Neural cell (in vitro differentiated cells): ENCODE results near the gene STRA6. TPM values are rescaled to one million over a fixed set of nuclear protein-coding genes. Genes with fewer than 3 reads are reported as not detected.

Experiments used
- H2AFZ ChIP-seq: fragments of 200-600, 300-800 bp; sonication (generic), shearing (Covaris generic); 2 replicates; pipeline ENCODE4 v1.6.0; 2014; ENCODE audit warnings: low read depth, mild to moderate bottlenecking, antibody characterized with exemption, low read length, moderate library complexity
- H3F3A ChIP-seq: fragments of 200-600 bp; shearing (Covaris generic); 2 replicates; pipeline ENCODE4 v1.6.1; 2016; ENCODE audit warnings: mild to moderate bottlenecking, moderate library complexity, mixed read lengths, antibody characterized with exemption, low read length; ENCODE audit not compliant: insufficient read depth, poor library complexity, severe bottlenecking
- H3K27ac ChIP-seq: fragments of 200-600, 300-800 bp; sonication (generic), shearing (Covaris generic); 2 replicates; pipeline ENCODE4 v1.5.1; 2014; ENCODE audit warnings: mild to moderate bottlenecking, low read length, moderate library complexity
- H3K27me3 ChIP-seq: fragments of 300-800, 200-600 bp; sonication (generic), shearing (Covaris generic); 2 replicates; pipeline ENCODE4 v1.6.0; 2014; ENCODE audit warnings: mild to moderate bottlenecking, low read depth, low read length, moderate library complexity; ENCODE audit not compliant: insufficient read depth
- H3K36me3 ChIP-seq: fragments of 300-800, 200-600 bp; sonication (generic), shearing (Covaris generic); 2 replicates; pipeline ENCODE4 v1.5.1; 2014; ENCODE audit warnings: mild to moderate bottlenecking, antibody characterized with exemption, low read length, moderate library complexity; ENCODE audit not compliant: insufficient read depth
- H3K4me2 ChIP-seq: fragments of 300-800, 200-600 bp; sonication (generic), shearing (Covaris generic); 2 replicates; pipeline ENCODE4 v1.6.0; 2014; ENCODE audit warnings: mild to moderate bottlenecking, low read length
- H3K4me3 ChIP-seq: fragments of 300-800, 200-600 bp; sonication (generic), shearing (Covaris generic); 2 replicates; pipeline ENCODE4 v1.5.1; 2014; ENCODE audit warnings: mild to moderate bottlenecking, low read length, moderate library complexity
- H3K79me2 ChIP-seq: fragments of 200-600 bp; shearing (Covaris generic); replicated peaks from 2 replicates; pipeline ENCODE4 v1.6.0; 2014; ENCODE audit warnings: mild to moderate bottlenecking, low read length, moderate library complexity; ENCODE audit not compliant: insufficient read depth
- H3K9ac ChIP-seq: fragments of 300-800, 200-600 bp; sonication (generic), shearing (Covaris generic); 2 replicates; pipeline ENCODE4 v1.6.1; 2016; ENCODE audit warnings: mild to moderate bottlenecking, low read length, mixed read lengths
- H3K9me2 ChIP-seq: fragments of 200-600 bp; shearing (Covaris generic); 2 replicates; pipeline ENCODE4 v1.6.1; 2016; ENCODE audit warnings: mild to moderate bottlenecking, low read length, mixed read lengths; ENCODE audit not compliant: insufficient read depth
- H3K9me3 ChIP-seq: fragments of 200-600, 300-800 bp; sonication (generic), shearing (Covaris generic); 2 replicates; pipeline ENCODE4 v1.6.1; 2016; ENCODE audit warnings: mild to moderate bottlenecking, mixed run types, low read length, moderate library complexity, mixed read lengths
- H4K20me1 ChIP-seq: fragments of 200-600 bp; shearing (Covaris generic); 2 replicates; pipeline ENCODE4 v1.6.1; 2016; ENCODE audit warnings: mild to moderate bottlenecking, mixed run types; ENCODE audit not compliant: insufficient read depth
- EP300 ChIP-seq: fragments of 450-650 bp; conservative IDR thresholded peaks from 2 replicates; pipeline ENCODE4 v1.6.1; 2014; ENCODE audit warnings: antibody characterized with exemption, mild to moderate bottlenecking, moderate library complexity; ENCODE audit not compliant: poor library complexity, severe bottlenecking
- EZH2 ChIP-seq: fragments of 200-600, 300-800 bp; shearing (Covaris generic), sonication (generic); IDR thresholded peaks from 2 replicates; pipeline ENCODE4 v1.6.1; 2014; ENCODE audit warnings: antibody characterized with exemption, low read length, borderline replicate concordance, mild to moderate bottlenecking; ENCODE audit not compliant: insufficient read depth, poor library complexity, severe bottlenecking
- MXI1 ChIP-seq: fragments of 450-650 bp; conservative IDR thresholded peaks from 2 replicates; pipeline ENCODE4 v1.6.1; 2014; ENCODE audit warnings: antibody characterized with exemption, mild to moderate bottlenecking; ENCODE audit not compliant: poor library complexity, severe bottlenecking
- POLR2AphosphoS5 ChIP-seq: IDR thresholded peaks from 2 replicates; pipeline ENCODE4 v1.6.1; 2012
- RAD21 ChIP-seq: fragments of 450-650 bp; conservative IDR thresholded peaks from 2 replicates; pipeline ENCODE4 v1.6.1; 2014; ENCODE audit warnings: antibody characterized with exemption, mild to moderate bottlenecking, moderate library complexity
- SMC3 ChIP-seq: fragments of 450-650 bp; conservative IDR thresholded peaks from 2 replicates; pipeline ENCODE4 v1.6.1; 2014; ENCODE audit warnings: antibody characterized with exemption, mild to moderate bottlenecking, moderate library complexity; ENCODE audit not compliant: poor library complexity
- TAF1 ChIP-seq: IDR thresholded peaks from 2 replicates; pipeline ENCODE4 v1.6.1; 2012; ENCODE audit warnings: low read depth
- polyA plus RNA-seq: library from polyadenylated mRNA; depleted of rRNA; stranded (reverse); fragments of >200 nt; gene quantifications from 2 replicates; pipeline ENCODE4 v1.2.3, GENCODE V29; 2014
- TF ChIP-seq, protein P1 (sequence below): IDR thresholded peaks from 2 replicates; pipeline ENCODE4 v1.6.1; 2012; ENCODE audit warnings: borderline replicate concordance
- TF ChIP-seq, protein P2 (sequence below): fragments of 450-650 bp; IDR thresholded peaks from 2 replicates; pipeline ENCODE4 v1.5.1; 2014; ENCODE audit warnings: antibody characterized with exemption, mild to moderate bottlenecking, moderate library complexity; ENCODE audit not compliant: poor library complexity, severe bottlenecking

The STRA6 gene
- polyA plus RNA-seq, 1 donor from 2014 or later: 4.4 TPM

DNA sequence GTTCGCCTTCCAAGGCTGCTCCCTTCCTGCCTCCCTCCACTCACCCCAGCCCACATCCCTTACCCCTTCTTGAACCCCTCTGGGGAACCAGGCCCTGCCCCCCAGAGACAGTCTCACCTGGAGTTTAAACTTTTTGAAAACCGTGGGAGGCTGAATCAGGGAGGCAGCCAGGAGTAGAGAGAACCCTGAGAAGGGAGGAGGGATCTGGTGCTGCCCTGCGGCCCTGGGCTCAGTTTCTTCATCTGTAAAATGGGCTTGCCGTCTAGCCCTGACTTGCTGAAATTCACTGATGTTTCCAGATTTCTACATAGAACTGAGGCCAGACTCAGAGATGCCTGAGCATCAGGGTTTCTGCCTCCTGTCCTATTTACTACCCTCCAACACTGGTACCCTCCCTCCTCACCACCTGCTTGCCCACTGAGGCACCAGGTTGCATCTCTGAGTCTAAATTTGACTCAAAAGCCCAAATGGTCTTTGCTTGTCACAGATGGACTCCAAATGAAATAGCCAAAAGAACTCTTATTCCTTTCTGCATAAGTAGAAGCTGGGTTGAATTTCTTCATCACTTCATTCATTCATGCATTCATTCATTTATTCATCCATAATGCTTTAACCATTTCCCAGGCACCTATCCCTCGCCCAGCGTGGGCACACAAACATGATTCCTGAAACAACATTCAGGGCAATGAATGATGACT lies 11.9 kb upstream of the STRA6 start:
- Histone ChIP-seq H3K9ac (no peak overlapping the region), H2AFZ (no peak overlapping the region), H3K4me3 (no peak overlapping the region), H3K79me2 (no peaks in the 10 kb centered on the region), H3K27ac (no peak overlapping the region), H3K4me2 (no peak overlapping the region), H3K27me3 (no peaks in the 10 kb centered on the region), H3F3A (peaks cover 14% of the 10 kb centered on the region), H3K9me2 (no peaks in the 10 kb centered on the region), H3K9me3 (no peaks in the 10 kb centered on the region), H4K20me1 (no peaks in the 10 kb centered on the region), H3K36me3 (no peaks in the 10 kb centered on the region)
- TF ChIP-seq TAF1 (no peak), POLR2AphosphoS5 (no peak)
- TF ChIP-seq, protein P1, sequence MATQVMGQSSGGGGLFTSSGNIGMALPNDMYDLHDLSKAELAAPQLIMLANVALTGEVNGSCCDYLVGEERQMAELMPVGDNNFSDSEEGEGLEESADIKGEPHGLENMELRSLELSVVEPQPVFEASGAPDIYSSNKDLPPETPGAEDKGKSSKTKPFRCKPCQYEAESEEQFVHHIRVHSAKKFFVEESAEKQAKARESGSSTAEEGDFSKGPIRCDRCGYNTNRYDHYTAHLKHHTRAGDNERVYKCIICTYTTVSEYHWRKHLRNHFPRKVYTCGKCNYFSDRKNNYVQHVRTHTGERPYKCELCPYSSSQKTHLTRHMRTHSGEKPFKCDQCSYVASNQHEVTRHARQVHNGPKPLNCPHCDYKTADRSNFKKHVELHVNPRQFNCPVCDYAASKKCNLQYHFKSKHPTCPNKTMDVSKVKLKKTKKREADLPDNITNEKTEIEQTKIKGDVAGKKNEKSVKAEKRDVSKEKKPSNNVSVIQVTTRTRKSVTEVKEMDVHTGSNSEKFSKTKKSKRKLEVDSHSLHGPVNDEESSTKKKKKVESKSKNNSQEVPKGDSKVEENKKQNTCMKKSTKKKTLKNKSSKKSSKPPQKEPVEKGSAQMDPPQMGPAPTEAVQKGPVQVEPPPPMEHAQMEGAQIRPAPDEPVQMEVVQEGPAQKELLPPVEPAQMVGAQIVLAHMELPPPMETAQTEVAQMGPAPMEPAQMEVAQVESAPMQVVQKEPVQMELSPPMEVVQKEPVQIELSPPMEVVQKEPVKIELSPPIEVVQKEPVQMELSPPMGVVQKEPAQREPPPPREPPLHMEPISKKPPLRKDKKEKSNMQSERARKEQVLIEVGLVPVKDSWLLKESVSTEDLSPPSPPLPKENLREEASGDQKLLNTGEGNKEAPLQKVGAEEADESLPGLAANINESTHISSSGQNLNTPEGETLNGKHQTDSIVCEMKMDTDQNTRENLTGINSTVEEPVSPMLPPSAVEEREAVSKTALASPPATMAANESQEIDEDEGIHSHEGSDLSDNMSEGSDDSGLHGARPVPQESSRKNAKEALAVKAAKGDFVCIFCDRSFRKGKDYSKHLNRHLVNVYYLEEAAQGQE: no peak
- TF ChIP-seq, protein P2, sequence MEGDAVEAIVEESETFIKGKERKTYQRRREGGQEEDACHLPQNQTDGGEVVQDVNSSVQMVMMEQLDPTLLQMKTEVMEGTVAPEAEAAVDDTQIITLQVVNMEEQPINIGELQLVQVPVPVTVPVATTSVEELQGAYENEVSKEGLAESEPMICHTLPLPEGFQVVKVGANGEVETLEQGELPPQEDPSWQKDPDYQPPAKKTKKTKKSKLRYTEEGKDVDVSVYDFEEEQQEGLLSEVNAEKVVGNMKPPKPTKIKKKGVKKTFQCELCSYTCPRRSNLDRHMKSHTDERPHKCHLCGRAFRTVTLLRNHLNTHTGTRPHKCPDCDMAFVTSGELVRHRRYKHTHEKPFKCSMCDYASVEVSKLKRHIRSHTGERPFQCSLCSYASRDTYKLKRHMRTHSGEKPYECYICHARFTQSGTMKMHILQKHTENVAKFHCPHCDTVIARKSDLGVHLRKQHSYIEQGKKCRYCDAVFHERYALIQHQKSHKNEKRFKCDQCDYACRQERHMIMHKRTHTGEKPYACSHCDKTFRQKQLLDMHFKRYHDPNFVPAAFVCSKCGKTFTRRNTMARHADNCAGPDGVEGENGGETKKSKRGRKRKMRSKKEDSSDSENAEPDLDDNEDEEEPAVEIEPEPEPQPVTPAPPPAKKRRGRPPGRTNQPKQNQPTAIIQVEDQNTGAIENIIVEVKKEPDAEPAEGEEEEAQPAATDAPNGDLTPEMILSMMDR: no peak

DNA sequence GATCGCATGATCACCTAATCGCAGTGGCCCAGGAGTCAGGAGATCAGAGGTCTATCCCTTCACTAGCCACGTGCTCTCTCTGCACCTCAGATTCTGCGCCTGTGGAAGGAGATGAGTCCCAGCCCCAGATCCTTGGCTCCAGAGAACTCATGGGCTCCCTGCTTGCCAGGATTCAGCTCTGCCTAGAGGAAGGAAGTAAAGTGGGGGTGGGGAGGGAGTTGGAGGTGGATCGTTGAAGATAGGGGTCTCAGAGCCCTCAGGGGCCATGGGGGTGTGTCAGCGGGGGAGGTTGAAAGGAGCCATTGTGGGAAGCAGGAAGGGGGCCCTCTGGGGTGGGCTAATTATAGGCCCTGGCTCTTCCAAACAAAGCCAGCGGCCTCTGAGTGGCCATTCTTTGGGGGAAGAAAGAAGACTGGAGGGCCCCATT lies 11.3 kb upstream of the STRA6 start:
- TF ChIP-seq EZH2 (no peak), POLR2AphosphoS5 (no peak), MXI1 (no peak)
- no peaks in the 10 kb centered on the region for H3K36me3 ChIP-seq
- H4K20me1 ChIP-seq: no peaks in the 10 kb centered on the region
- H3K79me2 ChIP-seq: no peaks in the 10 kb centered on the region
- H3F3A ChIP-seq: peaks cover 10% of the 10 kb centered on the region
- H3K27ac ChIP-seq: no peak overlapping the region
- no peaks in the 10 kb centered on the region for H3K27me3 ChIP-seq
- no peaks in the 10 kb centered on the region for H3K9me3 ChIP-seq
- H2AFZ ChIP-seq: no peak overlapping the region
- no peak overlapping the region for H3K4me3 ChIP-seq
- no peaks in the 10 kb centered on the region for H3K9me2 ChIP-seq
- no peak overlapping the region for H3K9ac ChIP-seq
- H3K4me2 ChIP-seq: no peak overlapping the region

DNA sequence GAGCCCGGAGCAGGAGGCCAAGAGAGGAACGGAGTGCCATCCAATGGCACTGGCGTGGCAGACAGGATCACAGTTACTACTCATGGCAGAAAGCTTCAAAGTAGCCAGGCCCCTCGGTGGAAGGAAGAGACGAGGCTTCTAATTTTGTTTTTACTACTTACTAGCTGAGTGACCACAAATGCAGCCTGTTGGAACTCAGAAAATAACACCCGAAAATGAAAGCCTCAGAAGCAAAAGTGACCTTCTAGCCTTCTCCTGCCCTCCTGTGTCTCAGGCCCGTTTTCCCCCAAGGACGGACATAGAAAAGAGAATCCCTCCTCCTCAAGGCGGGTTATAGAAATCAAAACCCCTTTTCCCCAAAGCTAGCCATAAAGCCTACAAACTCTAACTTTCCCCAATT lies 9.9 kb upstream of the STRA6 start:
- H2AFZ ChIP-seq: no peak overlapping the region
- H3K9me3 ChIP-seq: no peaks in the 10 kb centered on the region
- no peaks in the 10 kb centered on the region for H3K9me2 ChIP-seq
- no peak for TF ChIP-seq POLR2AphosphoS5
- no peak for TF ChIP-seq SMC3
- TF ChIP-seq, protein P1: no peak
- TF ChIP-seq EP300: no peak
- TF ChIP-seq EZH2: no peak
- no peak for TF ChIP-seq MXI1
- TF ChIP-seq TAF1: no peak
- TF ChIP-seq RAD21: no peak
- TF ChIP-seq, protein P2: no peak
- peaks cover 4% of the 10 kb centered on the region for H3F3A ChIP-seq
- H3K9ac ChIP-seq: peak overlapping the region; percentile 0
- H3K27me3 ChIP-seq: no peaks in the 10 kb centered on the region
- no peak overlapping the region for H3K4me3 ChIP-seq
- no peak overlapping the region for H3K27ac ChIP-seq
- H3K4me2 ChIP-seq: no peak overlapping the region
- H4K20me1 ChIP-seq: no peaks in the 10 kb centered on the region
- H3K36me3 ChIP-seq: no peaks in the 10 kb centered on the region
- no peaks in the 10 kb centered on the region for H3K79me2 ChIP-seq
